Stimulated activated CD8-positive, alpha-beta memory T cell treated with anti-CD3 and anti-CD28 coated beads, Interleukin-15, amount 100 ng/mL, for 4 hours (primary cell): ENCODE measurements around the gene COL5A1.

ENCODE experiments used
- DNase-seq, 2 donors: peaks; one replicate each; pipeline ENCODE4 v3.0.0-alpha.2; 2020; ENCODE audit warnings: low read depth in 2 of 2

Gene COL5A1

DNA sequence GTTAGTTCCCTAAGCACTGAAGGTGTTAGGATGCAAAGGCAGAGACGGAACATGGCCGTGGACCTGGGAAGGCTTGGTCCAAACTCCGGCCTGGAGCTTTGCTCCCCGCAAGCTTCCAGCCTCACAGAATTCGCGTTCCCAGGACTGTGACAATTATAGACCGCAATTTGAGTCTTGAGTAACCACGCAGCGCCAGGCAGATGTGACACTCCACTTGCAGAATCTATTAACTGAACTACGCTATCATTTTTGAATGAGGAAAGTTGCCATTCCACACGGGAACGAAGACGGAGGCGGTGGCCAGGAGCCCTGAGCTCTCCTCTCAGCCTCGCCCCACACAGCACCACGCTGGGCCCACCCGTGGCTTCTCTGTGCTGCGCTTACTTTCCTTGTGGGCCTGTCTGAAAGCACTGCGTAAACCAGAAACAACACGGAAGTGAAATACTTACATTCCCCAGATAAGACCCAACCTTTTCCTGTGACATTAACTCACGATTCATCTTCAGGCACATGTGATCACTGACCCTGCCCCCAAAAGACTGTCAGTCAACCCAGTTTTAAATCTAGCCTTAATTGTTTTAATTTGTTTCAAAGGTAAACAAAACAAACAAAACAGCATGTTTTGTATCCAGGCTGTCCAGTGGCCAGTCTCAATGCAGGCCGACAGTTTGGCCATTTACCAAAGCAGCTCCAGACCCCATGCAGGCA lies 16.1 kb upstream of the COL5A1 start:
- DNase-seq: no peak

DNA sequence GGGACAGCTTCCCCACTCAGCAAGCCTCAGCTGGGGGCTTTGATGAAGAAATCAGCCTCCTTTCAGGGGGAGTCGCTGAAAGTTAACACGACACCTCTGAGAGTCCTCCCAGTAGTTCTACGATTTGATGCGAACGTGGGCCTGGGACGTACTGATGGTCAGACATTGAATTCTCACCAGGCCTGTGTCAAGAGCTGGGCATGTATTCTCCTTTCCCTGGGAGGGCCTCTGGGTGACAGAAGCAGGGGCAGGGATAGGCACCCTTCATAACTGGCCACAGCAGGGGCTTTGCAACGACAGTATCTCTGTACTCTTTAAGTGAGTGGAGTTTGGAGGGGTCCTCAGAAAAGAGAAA lies 15.6 kb upstream of the COL5A1 start:
- DNase-seq: no peak

DNA sequence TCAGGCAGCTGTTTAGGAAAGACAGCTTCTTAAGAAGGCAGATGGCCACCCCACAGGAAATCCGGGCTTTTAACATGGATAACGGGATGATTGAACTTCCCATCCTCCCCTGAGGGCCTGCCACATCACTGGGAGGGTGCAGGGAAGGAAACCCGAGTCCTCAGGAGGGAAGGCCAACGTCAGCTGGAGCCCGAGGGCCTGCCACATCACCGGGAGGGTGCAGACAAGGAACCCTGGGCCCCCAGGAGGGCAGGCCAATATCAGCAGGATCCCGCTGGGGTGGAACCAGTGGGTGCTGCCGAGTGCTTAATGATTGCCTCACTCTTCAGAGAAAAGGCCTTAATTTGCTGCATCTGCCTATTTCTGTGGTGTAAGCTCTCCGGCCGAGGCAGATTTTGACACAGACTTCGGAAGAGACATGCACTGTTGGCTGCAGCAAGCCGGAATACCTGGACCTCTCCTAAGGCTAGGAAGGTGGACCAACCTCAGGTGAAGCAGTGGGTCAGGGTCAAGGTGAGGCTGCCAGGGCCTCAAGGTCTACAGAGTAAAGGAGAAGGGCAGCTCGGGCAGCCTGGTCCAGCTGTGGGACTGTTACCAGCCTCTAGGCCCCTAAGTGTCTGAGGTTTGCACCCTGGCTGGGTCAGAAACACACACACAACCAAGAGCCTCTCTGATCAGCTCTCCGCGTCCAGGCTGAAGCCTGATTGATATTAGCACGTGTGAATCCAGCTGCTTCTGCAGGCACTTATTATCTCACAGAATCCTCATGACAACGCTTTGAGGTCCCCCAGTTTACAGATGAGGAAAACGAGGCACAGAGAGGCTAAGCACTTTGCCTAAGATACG lies 14.8 kb upstream of the COL5A1 start:
- DNase-seq: no peak

DNA sequence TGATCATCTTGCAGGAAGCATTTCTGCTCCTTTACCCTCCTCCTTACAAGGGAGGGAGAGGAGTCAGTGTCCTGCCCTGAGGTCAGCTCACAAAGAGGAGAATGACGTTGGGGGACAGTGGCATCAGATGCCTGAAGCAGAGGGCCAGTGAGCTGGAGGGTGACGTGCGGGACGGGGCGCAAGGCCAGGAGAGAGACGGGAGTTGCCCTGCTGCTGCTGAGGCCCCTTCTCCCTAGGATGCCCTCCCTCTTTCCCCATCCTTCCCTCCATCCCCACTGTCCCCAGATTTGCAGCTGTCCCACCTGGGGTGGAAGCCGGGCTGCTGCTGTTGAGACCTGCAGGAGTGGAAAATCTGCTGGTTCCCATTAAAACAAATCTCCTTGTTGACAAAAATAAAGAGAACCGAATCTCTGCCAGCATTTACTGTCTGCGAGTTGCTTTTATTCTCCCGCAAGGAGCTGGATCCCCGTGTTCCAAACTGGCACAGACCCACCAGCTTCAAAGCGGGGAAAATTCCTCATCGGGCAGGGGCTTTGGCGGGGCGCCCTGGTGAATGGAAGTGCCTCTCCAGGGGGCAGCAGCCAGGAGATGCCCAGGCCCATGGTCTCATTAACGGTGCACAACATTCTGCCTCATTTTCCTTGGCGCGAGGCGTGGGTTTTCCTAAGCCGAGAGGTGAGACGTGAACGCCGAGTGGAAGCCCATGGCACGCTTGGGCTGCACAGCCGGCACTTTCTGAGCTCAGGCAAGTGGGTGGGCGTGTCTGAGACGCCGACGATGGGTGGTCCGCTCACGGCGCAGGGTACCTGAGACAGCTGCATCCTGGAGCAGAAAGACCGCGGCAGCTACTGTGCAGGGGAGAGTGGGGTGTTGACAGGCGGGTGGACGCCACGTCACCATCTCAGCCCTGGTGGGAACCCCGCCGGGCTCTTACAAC lies 13.9 kb upstream of the COL5A1 start:
- no peak for DNase-seq

DNA sequence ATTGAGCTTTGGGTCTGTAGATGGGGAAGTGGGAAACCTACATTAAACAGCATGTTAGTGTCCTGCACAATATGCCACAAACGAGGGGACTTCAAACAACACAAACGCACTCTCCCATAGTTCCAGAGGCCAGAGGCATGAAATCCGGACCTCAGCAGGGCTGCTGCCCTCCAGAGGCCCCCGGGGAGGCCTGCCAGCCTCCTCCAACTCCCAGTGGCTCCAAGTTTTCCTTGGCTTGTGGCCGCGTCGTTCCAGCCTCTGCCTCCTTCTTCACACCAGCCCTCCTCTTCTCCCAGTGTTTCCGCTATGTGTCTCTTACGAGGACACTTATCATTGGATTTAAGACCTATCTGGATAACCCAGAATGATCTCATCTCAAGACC lies 13.3 kb upstream of the COL5A1 start:
- DNase-seq: no peak

DNA sequence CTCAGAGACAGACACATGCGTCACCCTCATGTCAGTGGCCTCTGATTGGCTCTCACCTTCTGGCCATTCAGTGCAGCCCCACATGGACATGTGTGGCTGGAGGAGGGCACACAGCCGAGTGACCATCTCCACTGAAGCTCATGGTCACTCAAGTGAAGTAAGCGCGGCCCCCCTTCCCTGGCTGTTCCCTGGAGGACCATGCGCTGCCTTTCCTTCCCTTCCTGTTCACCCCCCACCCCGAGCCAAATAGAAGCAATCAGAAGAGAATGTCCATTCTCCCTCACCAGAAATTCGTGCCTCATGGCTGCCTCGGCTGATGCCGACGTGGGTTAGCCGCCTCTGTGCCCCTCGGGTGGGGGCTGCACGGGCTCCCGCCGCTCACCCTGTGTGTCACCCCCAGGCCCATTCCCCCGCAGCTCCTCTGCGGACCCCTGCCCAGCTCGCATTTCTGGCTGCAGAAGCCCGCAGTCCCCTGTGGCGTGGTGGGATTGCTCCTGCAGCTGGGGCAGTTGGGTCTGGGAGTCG lies 12.5 kb upstream of the COL5A1 start:
- no peak for DNase-seq

DNA sequence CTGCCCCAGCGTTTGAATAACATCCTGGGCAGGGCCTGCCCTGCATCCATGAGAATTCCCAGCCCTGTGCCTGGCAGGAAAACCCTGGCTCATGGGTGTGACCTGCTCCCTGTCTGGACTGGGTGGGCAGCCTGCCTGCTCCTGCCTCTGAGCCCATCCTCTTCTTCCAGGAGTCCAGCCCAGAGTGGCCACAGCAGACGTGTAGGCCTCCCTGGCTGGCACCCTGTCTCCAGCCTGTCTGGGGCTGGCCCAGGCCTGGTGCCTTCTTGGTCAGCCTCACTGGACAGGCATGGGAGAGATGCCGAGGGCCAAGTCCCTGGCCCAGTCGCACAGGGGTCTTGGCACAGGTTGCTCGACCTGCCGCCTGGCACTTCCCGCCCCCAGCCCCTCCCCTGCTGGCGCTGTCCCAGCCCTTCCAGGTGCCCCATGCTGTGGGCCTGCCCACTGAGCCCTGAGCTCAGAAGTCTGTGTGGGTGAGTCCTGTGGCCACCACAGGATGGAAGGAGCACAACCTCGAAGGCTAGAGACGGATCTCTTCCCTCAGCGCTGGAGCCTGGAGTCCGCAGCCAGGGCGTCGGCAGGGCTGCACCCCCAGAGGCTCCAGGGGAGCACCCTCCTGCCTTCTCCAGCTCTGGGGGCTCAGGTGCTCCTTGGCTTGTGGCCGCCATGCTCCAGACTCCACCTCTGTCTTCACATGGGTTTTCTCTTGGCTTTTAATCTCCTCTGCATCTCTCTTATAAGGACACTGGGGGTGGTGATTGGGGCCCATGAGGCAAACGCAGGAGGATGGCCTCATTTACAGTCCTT lies 11.8 kb upstream of the COL5A1 start:
- no peak for DNase-seq

DNA sequence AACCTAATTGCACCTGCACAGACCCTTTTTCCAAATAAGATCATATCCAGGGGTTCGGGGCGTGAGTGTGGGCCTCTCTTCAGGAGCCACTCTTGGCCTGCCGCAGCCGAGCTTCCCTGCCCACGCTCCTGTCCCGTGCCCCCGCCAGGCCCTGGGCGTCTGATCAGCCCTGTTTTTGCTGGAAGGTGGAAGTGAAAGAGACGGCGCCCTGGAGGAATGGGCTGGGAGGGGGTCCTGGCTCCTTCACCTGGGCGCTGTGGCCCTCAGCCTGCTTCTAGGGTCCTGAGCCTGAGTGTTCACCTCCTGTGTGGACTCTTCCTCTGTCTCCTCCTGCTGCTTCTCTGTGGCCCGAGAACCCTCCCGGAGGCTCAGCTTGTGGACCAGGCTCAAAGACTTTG lies 11.2 kb upstream of the COL5A1 start:
- no peak for DNase-seq

DNA sequence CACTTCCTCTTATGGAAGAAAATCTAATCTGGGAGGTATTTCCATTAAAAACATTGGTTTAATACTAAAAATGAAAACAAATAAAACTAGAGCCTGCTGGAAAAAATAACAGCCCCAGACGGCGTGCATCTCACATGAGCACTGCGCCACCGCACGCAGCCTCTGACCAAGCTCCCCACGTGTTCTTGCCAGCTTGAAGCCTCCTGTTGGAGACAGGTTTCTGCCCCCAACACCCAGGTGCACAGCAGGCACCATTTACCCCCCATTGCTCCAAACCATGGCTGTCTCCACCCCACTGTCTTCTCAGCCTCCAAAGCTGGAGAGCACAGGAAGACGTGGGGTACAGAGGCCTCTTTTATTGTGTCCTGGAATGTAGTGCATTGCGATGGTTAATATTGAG lies 10.7 kb upstream of the COL5A1 start:
- no peak for DNase-seq

DNA sequence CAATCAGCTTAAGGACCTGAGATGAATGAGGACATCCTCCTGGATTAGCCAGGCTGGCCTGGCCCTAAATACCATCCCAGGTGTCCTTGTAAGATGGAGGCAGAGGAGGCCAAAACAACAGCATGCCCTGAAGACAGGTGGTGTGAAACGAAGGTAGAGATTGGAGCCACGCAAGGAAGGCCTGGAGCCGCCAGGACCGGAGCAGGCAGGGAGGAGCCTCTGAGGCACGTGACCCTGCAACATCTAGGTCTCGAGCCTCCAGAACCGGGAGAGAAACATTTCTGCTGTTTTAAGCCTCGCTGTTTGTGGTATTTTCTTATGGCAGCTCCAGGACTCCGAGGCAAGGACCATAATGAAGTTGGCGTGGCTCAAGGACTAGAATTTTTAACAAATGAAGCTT lies 9.7 kb upstream of the COL5A1 start:
- no peak for DNase-seq

DNA sequence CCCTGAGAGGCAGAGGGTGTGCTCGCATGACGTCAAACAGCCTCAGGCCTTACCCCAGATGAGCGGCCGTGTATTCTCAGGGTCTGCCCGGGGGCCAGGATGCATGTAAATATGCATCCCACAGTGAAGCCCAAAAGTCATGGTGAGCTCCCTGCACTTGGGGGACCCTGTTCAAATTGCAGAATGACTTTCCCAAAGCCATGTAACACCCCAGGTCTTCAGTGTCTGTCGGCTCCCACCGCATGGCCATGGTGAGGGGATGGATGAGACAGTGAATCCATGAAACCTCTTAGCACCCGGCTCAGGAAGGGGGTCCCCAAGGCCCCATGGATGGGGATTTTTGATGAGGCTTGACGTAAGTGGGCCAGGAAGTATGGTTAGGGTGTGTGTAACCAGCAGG lies 9.3 kb upstream of the COL5A1 start:
- no peak for DNase-seq

DNA sequence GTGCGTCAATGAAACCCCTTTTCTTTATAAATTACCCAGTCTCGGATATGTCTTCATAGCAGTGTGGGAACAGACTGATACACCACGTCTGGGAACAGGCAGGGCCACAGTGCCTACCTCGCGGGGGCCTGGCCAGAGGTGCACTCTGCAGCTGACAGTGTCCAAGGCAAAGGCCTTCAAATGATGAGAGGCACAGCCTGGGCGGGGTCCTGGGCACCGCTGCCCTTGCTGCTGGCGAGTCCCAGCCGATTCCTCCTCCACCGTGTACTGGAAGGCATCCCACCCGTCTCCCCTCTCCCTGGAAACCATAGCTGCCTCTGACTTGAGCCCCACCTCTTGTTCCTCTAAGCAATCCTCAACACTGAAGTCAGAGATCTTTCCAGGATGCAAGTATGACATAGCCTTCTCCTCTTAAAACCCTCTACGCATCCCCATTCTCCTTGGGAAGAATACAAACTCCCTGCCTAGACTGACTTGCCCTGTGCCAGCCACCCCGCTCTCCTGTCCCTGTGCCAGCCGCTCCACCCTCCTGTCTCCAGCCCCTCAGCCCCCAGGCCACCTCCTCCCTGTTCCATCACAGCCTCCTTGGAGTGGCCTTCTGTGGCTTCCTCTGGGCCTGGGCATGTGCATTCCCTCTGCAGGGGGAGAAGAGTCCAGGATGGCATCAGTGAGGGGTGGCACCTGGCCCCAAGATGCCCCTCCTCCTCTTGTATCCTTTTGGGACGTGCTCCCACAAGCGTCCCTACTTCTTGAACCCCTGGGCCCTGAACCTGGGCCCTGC lies 8.1 kb upstream of the COL5A1 start:
- no peak for DNase-seq

DNA sequence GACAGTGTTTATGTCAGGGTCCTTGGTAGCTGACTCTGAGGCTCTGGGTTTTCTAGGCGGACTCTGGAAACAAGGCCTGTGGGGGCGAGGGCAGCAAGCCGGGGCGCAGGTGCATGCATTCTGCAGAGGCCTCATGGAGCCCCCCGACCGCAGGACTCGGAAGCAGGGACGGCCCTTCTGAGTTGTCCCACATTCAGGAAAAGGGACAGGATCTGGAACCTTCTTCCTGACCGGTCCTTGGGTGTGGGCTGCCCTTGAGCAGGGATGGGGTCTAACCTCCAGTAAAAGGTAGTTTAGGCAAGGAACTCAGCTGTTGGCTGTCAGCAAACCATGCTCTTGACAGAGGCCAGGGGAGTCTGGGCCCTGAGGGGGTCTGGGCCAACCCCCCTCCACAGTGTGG lies 7.4 kb upstream of the COL5A1 start:
- no peak for DNase-seq

DNA sequence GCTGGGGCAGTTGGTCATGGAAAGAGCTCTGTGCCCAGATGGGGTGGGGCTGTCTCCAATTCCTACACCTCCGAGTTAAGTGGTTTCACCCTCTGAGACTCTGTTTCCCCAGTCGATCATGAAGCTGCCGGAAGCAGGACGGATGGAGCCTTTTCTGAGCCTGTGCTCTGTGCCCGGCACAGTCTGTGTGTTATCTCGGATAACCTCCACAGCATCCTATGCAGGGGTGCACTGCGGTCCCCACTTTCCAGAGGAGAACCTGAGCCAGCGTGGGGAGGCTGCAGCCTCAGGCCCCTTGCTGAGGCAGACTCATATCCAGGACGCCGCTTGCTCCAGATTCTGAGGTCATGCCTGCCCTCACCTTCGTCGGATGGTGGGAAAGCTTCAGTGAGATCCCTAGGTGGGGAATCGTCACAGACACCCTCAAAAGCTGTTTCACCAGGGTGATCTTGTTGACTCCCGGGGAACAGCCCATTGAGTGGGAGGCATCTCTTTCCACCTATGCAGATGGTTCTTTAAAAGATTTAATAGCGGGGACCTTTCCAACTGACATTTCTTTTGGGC lies 6.9 kb upstream of the COL5A1 start:
- DNase-seq: no peak

DNA sequence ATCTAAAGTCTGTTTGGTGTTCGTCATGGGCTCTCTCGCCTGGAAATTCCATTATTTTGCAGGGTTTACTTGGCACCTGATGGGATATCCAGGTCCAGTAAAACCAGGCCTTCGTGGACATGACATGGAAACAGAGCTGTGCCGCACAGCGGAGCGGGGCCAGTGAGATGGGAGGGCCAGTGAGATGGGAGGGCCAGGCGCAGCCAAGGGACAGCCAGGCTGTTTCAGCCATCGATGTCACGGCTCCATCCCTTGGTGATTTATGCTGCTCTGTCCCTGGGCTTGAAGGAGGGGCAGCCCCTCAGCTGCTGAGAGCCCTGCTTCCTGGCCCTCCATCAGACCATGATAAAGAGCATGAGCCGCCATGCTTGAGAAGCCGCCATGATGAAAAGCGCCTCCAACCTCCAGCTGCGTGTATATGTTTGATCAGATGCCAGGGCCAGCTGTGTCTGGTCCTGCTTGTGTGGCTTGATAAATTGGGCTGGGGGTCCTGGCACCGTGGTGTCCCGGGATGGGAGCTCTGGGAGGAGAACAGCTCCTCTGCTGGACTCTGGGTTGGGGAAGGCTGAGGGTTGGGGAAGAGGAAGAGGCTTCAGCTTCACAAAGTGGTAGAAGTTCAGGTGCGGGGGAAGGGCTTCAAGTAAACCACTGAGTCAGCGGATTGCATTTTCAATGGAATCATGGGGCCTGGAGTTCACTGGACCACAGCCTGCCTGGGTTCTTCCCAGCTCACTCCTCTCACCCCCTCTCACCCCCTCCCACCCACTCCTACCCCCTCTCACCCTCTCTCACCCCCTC lies 6.1 kb upstream of the COL5A1 start:
- no peak for DNase-seq

DNA sequence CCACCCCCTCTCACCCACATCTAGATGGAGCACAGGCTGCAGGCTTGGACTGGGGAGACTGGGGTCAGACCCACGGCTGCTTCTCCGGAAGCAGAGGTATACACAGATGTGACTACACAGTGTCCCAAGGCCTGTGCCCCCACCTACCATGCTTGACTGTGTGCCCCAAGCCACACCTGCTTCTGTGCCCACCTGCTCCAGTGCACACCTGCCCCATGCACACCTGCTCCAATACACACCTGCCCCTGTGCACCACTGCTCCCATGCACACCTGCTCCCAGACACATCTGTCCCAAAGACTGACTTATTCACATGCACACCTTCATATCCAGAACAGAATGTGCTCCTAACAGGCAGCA lies 5.5 kb upstream of the COL5A1 start:
- DNase-seq: no peak

DNA sequence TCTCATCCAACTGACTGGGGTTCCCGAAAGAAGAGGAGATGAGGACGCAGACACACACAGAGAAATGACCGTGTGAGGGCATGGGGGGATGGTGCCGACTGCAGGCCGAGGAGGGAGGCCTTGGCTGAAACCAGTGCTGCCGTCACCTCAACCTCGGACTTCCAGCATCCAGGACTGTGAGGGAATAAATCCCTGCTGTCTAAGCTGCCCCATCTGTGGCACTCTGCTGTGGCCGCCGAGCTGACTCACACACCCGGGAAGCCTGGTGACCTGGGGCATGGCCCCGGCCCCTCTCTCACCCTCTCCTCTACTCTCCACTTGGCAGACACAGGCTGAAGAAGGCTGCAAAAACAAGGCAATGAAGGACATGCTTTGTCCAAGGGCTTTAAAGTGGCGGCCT lies 4.4 kb upstream of the COL5A1 start:
- no peak for DNase-seq

DNA sequence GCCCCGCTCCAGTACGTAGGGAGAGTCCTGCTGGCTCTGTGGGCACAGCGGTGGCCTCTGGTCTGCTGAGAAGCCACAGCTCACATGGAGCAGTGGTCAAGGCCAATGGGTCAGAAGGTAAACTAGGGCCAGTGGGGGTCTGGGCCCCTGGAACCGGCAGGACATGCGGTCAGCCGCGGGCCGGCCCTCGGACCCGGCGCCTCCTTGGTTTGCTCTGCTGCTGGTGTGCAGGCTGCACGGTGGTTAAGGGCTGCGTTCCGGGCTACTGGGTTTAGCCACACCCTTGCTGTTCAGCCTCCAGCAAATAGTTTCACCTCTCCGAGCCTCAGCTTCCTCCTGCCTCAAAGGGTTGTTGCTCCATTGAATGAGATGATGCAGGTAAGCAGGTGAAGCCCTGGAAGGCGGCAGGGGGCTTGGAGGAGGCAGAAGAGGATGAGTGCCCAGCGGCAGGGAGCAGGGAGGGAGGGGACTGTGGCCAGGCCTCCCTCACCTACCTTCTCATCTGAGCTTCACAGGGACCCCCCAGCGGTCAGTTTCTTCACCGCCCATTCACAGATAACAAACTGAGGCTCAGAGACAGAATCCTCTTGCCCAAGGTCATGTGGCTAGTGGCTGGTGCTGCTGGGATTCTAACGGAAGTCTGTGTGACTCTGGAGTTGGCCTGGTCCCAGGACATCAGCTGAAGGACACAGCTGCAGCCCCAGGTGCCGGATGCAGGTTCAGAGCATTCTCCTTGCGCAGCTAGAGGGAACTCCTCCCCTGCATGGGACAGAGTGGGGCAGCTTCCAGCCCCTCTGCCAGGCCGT lies 3.7 kb upstream of the COL5A1 start:
- DNase-seq: no peak
